Small intestine (tissue), 7 donors: Measurements from ENCODE around the gene CLK2. TPM values are rescaled to one million over a fixed set of nuclear protein-coding genes. Genes with fewer than 3 reads are reported as not detected.

Source experiments
- DNase-seq, 2 donors: peaks; one replicate each; pipeline versions ENCODE4 v3.0.0 to v3.0.0-alpha.2; 2013
- FAIRE-seq: peaks from 2 replicates; lab custom pipeline; 2012; peaks lifted over from hg19 to GRCh38; lab: Jason Lieb, UNC
- H3K27ac ChIP-seq, 3 donors: one replicate each; pipeline ENCODE4 v1.5.1; 2013; ENCODE audit warnings: low read length in 2 of 3, mild to moderate bottlenecking in 2 of 3, control low read depth in 1 of 3, inconsistent platforms in 1 of 3, low read depth in 1 of 3, moderate library complexity in 1 of 3
- H3K27me3 ChIP-seq, 3 donors: one replicate each; pipeline ENCODE4 v1.6.1; 2013; ENCODE audit warnings: low read length in 3 of 3, inconsistent platforms in 1 of 3; ENCODE audit not compliant: control insufficient read depth in 3 of 3, insufficient read depth in 3 of 3
- H3K36me3 ChIP-seq, 3 donors: one replicate each; pipeline ENCODE4 v1.6.1; 2013; ENCODE audit warnings: low read length in 3 of 3, inconsistent platforms in 1 of 3, low read depth in 1 of 3, mild to moderate bottlenecking in 1 of 3, moderate library complexity in 1 of 3; ENCODE audit not compliant: control insufficient read depth in 3 of 3, insufficient read depth in 2 of 3
- H3K4me1 ChIP-seq, 3 donors: one replicate each; pipeline ENCODE4 v1.6.1; 2013; ENCODE audit warnings: low read length in 2 of 3, inconsistent platforms in 1 of 3, low read depth in 1 of 3, mild to moderate bottlenecking in 1 of 3, moderate library complexity in 1 of 3; ENCODE audit not compliant: control insufficient read depth in 3 of 3, insufficient read depth in 2 of 3
- H3K4me3 ChIP-seq, 3 donors: one replicate each; pipeline ENCODE4 v1.5.1; 2013; ENCODE audit warnings: low read length in 3 of 3, control low read depth in 1 of 3, inconsistent platforms in 1 of 3, low read depth in 1 of 3, mild to moderate bottlenecking in 1 of 3, moderate library complexity in 1 of 3
- H3K9me3 ChIP-seq, 2 donors: one replicate each; pipeline ENCODE4 v1.6.1; 2013; ENCODE audit warnings: low read depth in 1 of 2, low read length in 1 of 2; ENCODE audit not compliant: control insufficient read depth in 2 of 2, insufficient read depth in 1 of 2
- WGBS, 3 donors: extraction: QIAGEN DNeasy Blood & Tissue Kit; methylation state at CpG; one replicate each; pipeline ENCODE4 v1.1.7; 2013; 5-methylcytosine and 5-hydroxymethylcytosine counted together
- polyA plus RNA-seq, 4 donors: library from polyadenylated mRNA; stranded (reverse) in 3 of 4; unstranded in 1 of 4; fragments of 200-250 nt in 3 of 4; fragments of 120-200 nt in 1 of 4; gene quantifications; one replicate each; pipeline versions ENCODE4 v1.2.1 to v1.2.3, GENCODE V29; 2013
- donor health status: healthy with polysubstance abuse.
- donor health status: control.
- donor health status: control.
- donor health status: Bipolar disorder and iron deficiency.
- donor health status: healthy.

CLK2 gene
- polyA plus RNA-seq, 4 donors, result 27.0 to 66.9 (median 37.7) TPM

GRCh38 chr1:155256058-155256852, 17.0 kb downstream of the CLK2 start:
- Histone ChIP-seq H3K4me3 (peak overlapping the region in 2 of 3 donors; percentile 71 to 74), H3K36me3 (peaks cover 0 to 39% (median 7%) of the 10 kb centered on the region in 3 donors), H3K27me3 (no peaks in the 10 kb centered on the region), H3K4me1 (peaks cover 0 to 24% (median 12%) of the 10 kb centered on the region in 3 donors), H3K9me3 (no peaks in the 10 kb centered on the region), H3K27ac (peak overlapping the region; percentile 95 to 99 (median 96))
- DNase-seq (no peak), FAIRE-seq (no peak)
- 72 to 75% (median 73%) methylated on average over 18 to 20 of the region's 20 CpGs for WGBS, 3 donors

DNA sequence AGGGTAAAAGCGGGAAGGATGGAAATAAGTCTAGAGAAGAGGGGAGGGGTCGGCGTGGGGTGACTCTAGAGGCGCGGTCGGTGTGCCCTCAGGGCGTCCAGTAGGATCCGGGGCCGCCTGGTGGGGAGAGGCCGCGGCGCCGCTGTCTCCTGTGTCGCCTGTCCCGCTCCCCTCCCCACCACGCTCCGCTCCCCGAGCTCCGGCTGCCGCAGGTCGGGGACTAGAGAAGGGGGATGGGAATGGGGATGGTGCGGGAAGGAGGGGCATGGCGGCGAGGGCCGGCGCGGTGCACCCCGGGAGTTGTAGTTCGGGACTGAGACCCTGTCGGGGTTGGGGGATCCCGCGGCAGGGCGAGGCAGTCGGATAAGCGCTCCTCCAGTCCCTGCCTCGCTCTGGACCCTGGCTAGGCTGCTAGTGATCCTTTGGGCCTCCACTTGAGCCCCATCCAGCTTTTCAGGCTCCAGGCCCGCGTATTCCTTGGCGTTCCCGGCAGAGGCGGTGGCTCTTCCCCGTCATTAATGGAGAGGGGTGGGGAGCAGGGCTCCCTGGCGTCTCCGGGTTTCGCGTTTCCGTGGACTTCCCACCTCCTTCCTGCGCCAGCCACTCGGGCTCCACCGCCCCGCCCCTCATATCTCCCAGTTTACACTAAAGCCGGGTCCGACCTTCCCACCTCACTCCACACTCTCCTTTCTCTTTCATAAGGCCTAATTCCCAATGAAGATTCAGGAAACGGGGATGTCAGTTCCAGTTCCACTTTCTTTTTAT, 17.9 kb downstream of the CLK2 start, which contains the start of gene ENTREP3:
Gene ENTREP3, minus strand, starts transcription at position 241 of the 765 bp plus-strand sequence. CDS start 606 bp downstream, outside the sequence.
- no peaks in the 10 kb centered on the region for H3K27me3 ChIP-seq
- H3K4me3 ChIP-seq, result peak within 1 kb of the TSS; percentile 71 to 83 (median 74)
- peaks cover 0 to 37% (median 7%) of the 10 kb centered on the region in 3 donors for H3K36me3 ChIP-seq
- H3K9me3 ChIP-seq, result no peaks in the 10 kb centered on the region
- peak within 1 kb of the TSS; percentile 95 to 99 (median 96) for H3K27ac ChIP-seq
- DNase-seq (peak; percentile 85 to 95), FAIRE-seq (no peak)
- WGBS, 3 donors, result 0 to 3% (median 2%) methylated on average over 36 to 54 of the region's 54 CpGs
- peaks cover 0 to 20% (median 8%) of the 10 kb centered on the region in 3 donors for H3K4me1 ChIP-seq

DNA sequence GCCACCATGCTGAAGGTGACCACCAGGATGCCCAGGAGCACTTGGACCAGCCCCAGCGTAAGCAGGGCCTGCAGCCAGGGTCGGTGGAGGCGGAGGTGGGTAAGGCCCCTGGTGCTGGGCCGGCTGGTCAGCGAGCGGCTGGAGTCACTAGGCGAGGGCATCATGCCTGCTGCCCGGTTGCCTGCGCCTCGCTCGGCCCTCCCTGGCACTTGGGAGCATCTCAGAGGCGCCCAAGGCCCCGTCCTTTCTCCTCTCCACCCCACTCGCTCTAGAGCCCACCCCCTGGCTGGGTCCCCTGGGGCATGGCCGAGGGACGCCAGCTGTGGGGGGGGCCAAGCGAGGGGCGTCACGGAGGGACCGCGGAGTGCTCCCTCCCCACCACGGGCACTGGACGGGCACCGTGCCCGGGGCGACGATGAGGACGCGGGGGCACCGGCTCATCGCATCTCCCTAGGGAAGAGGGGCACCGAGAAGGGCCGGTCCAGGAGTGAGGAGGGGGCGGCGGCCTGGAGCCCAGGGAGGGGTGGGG, 18.5 kb downstream of the CLK2 start:
- no peaks in the 10 kb centered on the region for H3K9me3 ChIP-seq
- H3K36me3 ChIP-seq, result peaks cover 0 to 36% (median 7%) of the 10 kb centered on the region in 3 donors
- H3K4me3 ChIP-seq, result peak overlapping the region; percentile 71 to 83 (median 74)
- no peaks in the 10 kb centered on the region for H3K27me3 ChIP-seq
- DNase-seq, result peak in 1 of 2 donors; percentile 38
- no peak for FAIRE-seq
- H3K27ac ChIP-seq, result peak overlapping the region; percentile 95 to 99 (median 96)
- 3 to 9% (median 3%) methylated on average over 23 to 35 of the region's 35 CpGs for WGBS, 3 donors
- peaks cover 0 to 23% (median 8%) of the 10 kb centered on the region in 3 donors for H3K4me1 ChIP-seq

GRCh38 chr1:155254228-155254713, 19.0 kb downstream of the CLK2 start:
- Histone ChIP-seq H3K4me1 (peaks cover 0 to 23% (median 8%) of the 10 kb centered on the region in 3 donors), H3K27me3 (no peaks in the 10 kb centered on the region), H3K4me3 (peak overlapping the region in 2 of 3 donors; percentile 71 to 74), H3K9me3 (no peaks in the 10 kb centered on the region), H3K27ac (peak overlapping the region in 1 of 3 donors; percentile 99), H3K36me3 (peaks cover 0 to 34% (median 7%) of the 10 kb centered on the region in 3 donors)
- FAIRE-seq (no peak), DNase-seq (no peak)
- 38 to 47% (median 47%) methylated on average over 12 of the region's 12 CpGs for WGBS, 3 donors

DNA sequence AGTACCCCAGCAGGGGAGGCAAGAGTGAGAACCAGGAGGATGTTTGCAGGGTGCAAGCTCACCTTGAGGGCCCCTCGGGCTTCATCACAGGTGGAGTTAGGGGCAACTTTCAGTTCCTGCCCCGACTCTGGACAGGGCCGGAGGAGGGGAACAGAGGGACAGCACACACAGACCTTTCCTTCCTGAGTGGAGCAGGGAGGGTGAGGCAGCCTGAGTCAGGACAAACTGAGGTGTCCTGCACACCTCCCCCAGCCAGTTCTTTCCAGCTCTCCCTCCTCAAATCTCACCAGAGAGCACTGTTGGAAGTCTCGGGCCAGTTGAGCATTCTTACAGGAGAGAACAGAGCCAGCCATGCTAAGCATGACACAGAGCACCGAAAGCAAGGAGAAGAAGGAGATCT, 19.5 kb downstream of the CLK2 start:
- Histone ChIP-seq H3K36me3 (peaks cover 0 to 33% (median 7%) of the 10 kb centered on the region in 3 donors), H3K27me3 (no peaks in the 10 kb centered on the region), H3K9me3 (no peaks in the 10 kb centered on the region), H3K27ac (no peak overlapping the region), H3K4me3 (peak overlapping the region in 1 of 3 donors; percentile 71), H3K4me1 (peaks cover 0 to 23% (median 8%) of the 10 kb centered on the region in 3 donors)
- DNase-seq, result no peak
- FAIRE-seq, result no peak
- WGBS, 3 donors, result 59 to 68% (median 65%) methylated on average over 5 of the region's 5 CpGs

- no peak for FAIRE-seq
These were observed 20.1 kb downstream of the CLK2 start for GRCh38 chr1:155253208-155253607.

GRCh38 chr1:155251566-155251965, 21.7 kb downstream of the CLK2 start:
- WGBS, 3 donors, result 89 to 94% (median 93%) methylated on average over 7 of the region's 7 CpGs
- H3K36me3 ChIP-seq, result peaks cover 0 to 34% (median 0%) of the 10 kb centered on the region in 3 donors
- no peak overlapping the region for H3K27ac ChIP-seq
- H3K27me3 ChIP-seq, result no peaks in the 10 kb centered on the region
- no peaks in the 10 kb centered on the region for H3K9me3 ChIP-seq
- peaks cover 0 to 23% (median 8%) of the 10 kb centered on the region in 3 donors for H3K4me1 ChIP-seq
- DNase-seq, result no peak
- no peak for FAIRE-seq
- no peak overlapping the region for H3K4me3 ChIP-seq

More at GRCh38 chr1:155253208-155253607, 20.1 kb downstream of the CLK2 start:
- Histone ChIP-seq H3K27ac (no peak overlapping the region), H3K36me3 (peaks cover 0 to 34% (median 3%) of the 10 kb centered on the region in 3 donors), H3K27me3 (no peaks in the 10 kb centered on the region), H3K4me3 (no peak overlapping the region), H3K4me1 (peaks cover 0 to 23% (median 8%) of the 10 kb centered on the region in 3 donors), H3K9me3 (no peaks in the 10 kb centered on the region)
- WGBS, 3 donors, result 85 to 89% (median 87%) methylated on average over 5 of the region's 5 CpGs
- DNase-seq, result no peak
